ENCODE data around the gene TNXB. TPM values are rescaled to one million over a fixed set of nuclear protein-coding genes. Genes with fewer than 3 reads are reported as not detected.
"Not testable (repeated sequence)": the region's sequence is repeated elsewhere in the genome, so short reads cannot be mapped to it uniquely, and the experiment has no call there.

Gene TNXB
- total RNA-seq, 2 donors from 2014 or later, result 7.3 to 20.1 TPM

GRCh38 chr6:32064706-32065105 lies 44.4 kb downstream of the TNXB start:
- Histone ChIP-seq H3K4me1 (no peaks in the 10 kb centered on the region), H3K27ac (no peak overlapping the region), H3K9me3 (no peaks in the 10 kb centered on the region), H3K4me3 (no peak overlapping the region), H3K27me3 (no peaks in the 10 kb centered on the region), H3K36me3 (no peaks in the 10 kb centered on the region), H3K9ac (ENCODE audit: low read depth in 2 of 2, low read length in 2 of 2) (no peak overlapping the region)
- no peak for TF ChIP-seq CTCF (IDR thresholded peaks at IDR 0.05)
- no peak for DNase-seq
- intact Hi-C loops (cut with DNase I), result no loop called here

DNA sequence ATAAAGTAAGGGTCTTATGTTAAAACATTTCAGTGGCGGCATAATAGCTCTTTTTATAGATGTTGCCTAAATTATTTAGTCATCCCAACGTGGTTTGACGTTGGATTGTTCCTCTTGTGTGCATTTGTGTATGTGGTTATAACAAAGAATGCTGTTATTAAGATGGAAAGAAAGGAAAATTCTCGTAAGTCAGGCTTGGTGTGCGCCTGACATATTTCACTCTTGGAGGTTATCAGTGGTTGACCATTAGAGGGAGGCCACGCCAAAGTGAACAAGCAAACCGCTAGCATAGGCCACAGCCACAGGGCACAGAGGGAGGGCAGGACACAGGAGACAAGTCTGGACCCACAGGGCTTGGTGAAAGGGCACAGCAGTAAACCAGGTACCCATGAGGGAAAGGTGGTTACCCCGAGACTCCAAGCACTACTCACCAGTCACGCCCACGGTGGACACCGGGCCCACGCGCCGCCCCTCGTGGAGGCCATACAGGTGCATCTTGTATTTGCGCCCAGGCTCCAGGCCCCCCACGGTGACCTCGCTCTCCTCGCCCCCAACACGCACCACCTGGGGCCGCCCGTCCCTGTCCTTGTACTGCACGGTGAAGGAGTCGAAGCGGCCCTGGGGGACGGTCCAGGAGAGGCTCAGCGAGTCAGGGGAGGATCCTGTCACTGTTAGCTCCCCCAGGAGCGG lies 48.0 kb downstream of the TNXB start:
- Histone ChIP-seq H3K27ac (no peak overlapping the region), H3K27me3 (no peaks in the 10 kb centered on the region), H3K9me3 (no peaks in the 10 kb centered on the region), H3K36me3 (no peaks in the 10 kb centered on the region), H3K9ac (ENCODE audit: low read depth in 2 of 2, low read length in 2 of 2) (no peak overlapping the region), H3K4me1 (no peaks in the 10 kb centered on the region), H3K4me3 (no peak overlapping the region)
- TF ChIP-seq CTCF (IDR thresholded peaks at IDR 0.05), result no peak
- intact Hi-C loops (cut with DNase I), result no loop called here
- no peak for DNase-seq

DNA sequence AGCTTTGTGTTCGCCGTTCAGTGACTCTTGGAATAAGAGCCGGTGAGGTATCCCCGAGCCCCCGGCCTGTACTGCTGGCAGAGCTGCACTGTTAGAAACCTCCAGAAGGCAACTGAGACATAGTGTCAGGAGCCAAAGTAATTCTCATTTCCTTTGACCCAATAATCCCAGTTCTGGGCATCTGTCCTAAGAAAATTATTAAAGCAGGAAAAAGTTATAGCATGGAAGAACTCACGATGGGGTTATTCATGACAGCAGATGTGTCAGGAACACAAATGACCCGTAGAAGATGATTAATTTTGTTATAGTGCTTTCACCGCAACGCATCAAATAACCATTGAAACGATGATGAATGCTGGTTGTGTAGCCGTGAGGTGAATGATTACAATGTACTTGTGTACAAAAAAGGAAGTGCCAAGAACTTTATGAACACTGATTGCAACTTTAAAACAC lies 50.6 kb downstream of the TNXB start:
- H3K27me3 ChIP-seq, result no peaks in the 10 kb centered on the region
- H3K27ac ChIP-seq, result no peak overlapping the region
- no peak for TF ChIP-seq CTCF (IDR thresholded peaks at IDR 0.05)
- H3K9me3 ChIP-seq, result no peaks in the 10 kb centered on the region
- intact Hi-C loops (cut with DNase I), result no loop called here
- H3K4me3 ChIP-seq, result no peak overlapping the region
- DNase-seq, result no peak
- no peak overlapping the region for H3K9ac ChIP-seq (ENCODE audit: low read depth in 2 of 2, low read length in 2 of 2)
- H3K4me1 ChIP-seq, result no peaks in the 10 kb centered on the region
- H3K36me3 ChIP-seq, result no peaks in the 10 kb centered on the region

DNA sequence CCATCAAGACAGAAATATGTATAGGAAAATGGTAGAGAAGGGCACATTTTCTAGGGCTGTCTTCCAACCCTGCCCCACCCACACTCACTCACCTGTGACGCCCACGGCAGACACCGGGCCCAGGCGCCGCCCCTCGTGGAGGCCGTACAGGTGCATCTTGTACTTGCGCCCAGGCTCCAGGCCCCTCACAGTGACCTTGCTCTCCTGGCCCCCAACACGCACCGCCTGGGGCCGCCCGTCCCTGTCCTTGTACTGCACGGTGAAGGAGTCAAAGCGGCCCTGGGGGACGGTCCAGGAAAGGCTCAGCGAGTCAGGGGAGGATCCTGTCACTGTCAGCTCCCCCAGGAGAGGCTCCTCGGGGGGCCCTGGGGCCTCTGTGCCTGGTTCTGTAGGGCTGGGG lies 51.2 kb downstream of the TNXB start:
- intact Hi-C loops (cut with DNase I), result no loop called here
- Histone ChIP-seq H3K4me1 (no peaks in the 10 kb centered on the region), H3K36me3 (no peaks in the 10 kb centered on the region), H3K4me3 (no peak overlapping the region), H3K27me3 (no peaks in the 10 kb centered on the region), H3K27ac (no peak overlapping the region), H3K9ac (ENCODE audit: low read depth in 2 of 2, low read length in 2 of 2) (no peak overlapping the region), H3K9me3 (no peaks in the 10 kb centered on the region)
- no peak for TF ChIP-seq CTCF (IDR thresholded peaks at IDR 0.05)
- no peak for DNase-seq

GRCh38 chr6:32056254-32056653 lies 52.9 kb downstream of the TNXB start:
- no peaks in the 10 kb centered on the region for H3K4me1 ChIP-seq
- H3K36me3 ChIP-seq, result no peaks in the 10 kb centered on the region
- TF ChIP-seq CTCF (IDR thresholded peaks at IDR 0.05), result no peak
- intact Hi-C loops (cut with DNase I), result no loop called here
- no peak for DNase-seq
- H3K9ac ChIP-seq (ENCODE audit: low read depth in 2 of 2, low read length in 2 of 2), result no peak overlapping the region
- H3K4me3 ChIP-seq, result no peak overlapping the region
- no peak overlapping the region for H3K27ac ChIP-seq
- no peaks in the 10 kb centered on the region for H3K9me3 ChIP-seq
- H3K27me3 ChIP-seq, result no peaks in the 10 kb centered on the region

- H3K4me3 ChIP-seq; H3K4me1 ChIP-seq; H3K9ac ChIP-seq (ENCODE audit: low read depth in 2 of 2, low read length in 2 of 2); H3K36me3 ChIP-seq; H3K9me3 ChIP-seq; H3K27ac ChIP-seq; DNase-seq; H3K27me3 ChIP-seq; intact Hi-C loops (cut with DNase I): not testable (repeated sequence)
These were observed 53.4 kb downstream of the TNXB start for GRCh38 chr6:32055756-32056155.

DNA sequence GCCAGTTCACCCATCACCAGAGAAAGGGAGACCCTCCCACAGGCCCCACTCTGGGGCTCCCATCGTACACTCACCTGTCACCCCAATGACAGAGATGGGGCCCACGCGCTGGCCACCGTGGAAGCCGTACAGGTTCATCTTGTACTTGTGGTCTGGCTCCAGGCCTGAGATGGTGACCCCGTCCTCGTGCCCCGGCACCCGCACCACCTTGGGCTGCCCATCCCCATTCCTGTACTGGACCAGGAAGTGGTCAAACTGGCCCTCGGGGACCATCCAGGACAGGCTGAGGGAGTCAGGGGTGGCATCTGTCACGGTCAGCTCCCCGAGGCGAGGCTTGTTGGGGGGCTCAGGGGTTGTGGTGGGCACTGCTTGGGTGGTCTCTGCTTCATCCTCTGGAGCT lies 55.8 kb downstream of the TNXB start:
- intact Hi-C loops (cut with DNase I); H3K9ac ChIP-seq (ENCODE audit: low read depth in 2 of 2, low read length in 2 of 2); H3K9me3 ChIP-seq; H3K27ac ChIP-seq; H3K4me1 ChIP-seq; H3K4me3 ChIP-seq; H3K36me3 ChIP-seq; DNase-seq; H3K27me3 ChIP-seq: not testable (repeated sequence)

DNA sequence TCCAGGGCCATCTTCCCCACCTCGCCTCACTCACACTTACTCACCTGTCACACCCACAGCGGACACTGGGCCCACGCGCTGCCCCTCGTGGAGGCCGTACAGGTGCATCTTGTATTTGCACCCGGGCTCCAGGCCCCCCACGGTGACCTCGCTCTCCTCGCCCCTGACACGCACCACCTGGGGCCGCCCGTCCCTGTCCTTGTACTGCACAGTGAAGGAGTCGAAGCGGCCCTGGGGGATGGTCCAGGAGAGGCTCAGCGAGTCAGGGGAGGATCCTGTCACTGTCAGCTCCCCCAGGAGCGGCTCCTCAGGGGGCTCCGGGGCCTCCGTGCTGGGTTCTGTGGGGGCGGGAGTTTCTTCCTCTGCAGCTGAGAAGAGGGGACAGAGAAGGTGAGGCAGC lies 56.5 kb downstream of the TNXB start:
- H3K9ac ChIP-seq (ENCODE audit: low read depth in 2 of 2, low read length in 2 of 2); intact Hi-C loops (cut with DNase I); H3K4me1 ChIP-seq; H3K36me3 ChIP-seq; H3K27me3 ChIP-seq; H3K4me3 ChIP-seq; H3K27ac ChIP-seq; DNase-seq; H3K9me3 ChIP-seq: not testable (repeated sequence)

All from colonic mucosa (tissue), 4 donors.